ENCODE data around the gene CNGB1. TPM values are rescaled to one million over a fixed set of nuclear protein-coding genes. Genes with fewer than 3 reads are reported as not detected.

The CNGB1 gene
- total RNA-seq, 2 experiments from 2014 or later = not detected

- ChIA-PET POLR2A (interaction anchor here (0.7 kb wide), 1 partner anchor 27 kb away, joined by 3 read pairs; no protein-coding TSS in a partner anchor), CTCF (ENCODE audit: unreplicated experiment) (no interaction called here)
- no peak for TF ChIP-seq EZH2phosphoT487 (IDR thresholded peaks at IDR 0.05; ENCODE audit: borderline replicate concordance, low read depth, low read length)
- TF ChIP-seq CTCF (conservative IDR thresholded peaks at IDR 0.05; ENCODE audit: low read length) = no peak
- Histone ChIP-seq H3K4me3 (ENCODE audit: low read depth, low read length, poor library complexity, severe bottlenecking) (no peak overlapping the region), H3K36me3 (ENCODE audit: insufficient read depth, low read length) (no peaks in the 10 kb centered on the region), H3K79me2 (ENCODE audit: insufficient read depth, low read depth, low read length) (no peaks in the 10 kb centered on the region), H3K4me2 (ENCODE audit: low read length) (no peak overlapping the region), H3K9me3 (ENCODE audit: low read length) (no peaks in the 10 kb centered on the region), H2AFZ (ENCODE audit: low read length) (no peak overlapping the region), H3K4me1 (ENCODE audit: insufficient read depth, low read length, poor library complexity, severe bottlenecking) (no peaks in the 10 kb centered on the region), H3K27ac (ENCODE audit: low read depth, low read length, poor library complexity, severe bottlenecking) (no peak overlapping the region), H4K20me1 (ENCODE audit: insufficient read depth, low read length) (no peaks in the 10 kb centered on the region), H3K9me2 (ENCODE audit: insufficient read depth, low read length) (no peaks in the 10 kb centered on the region)
- no TSS peak for BruUV-seq (replicated peaks)
- no peak for DNase-seq (ENCODE audit: low spot score)
- intact Hi-C loops (cut with micrococcal nuclease; ENCODE audit: unreplicated experiment) = no loop called here
Observed at GRCh38 chr16:57882792-57883191, 88.1 kb downstream of the CNGB1 start.

GRCh38 chr16:57882206-57882605 is 88.7 kb downstream of the CNGB1 start:
- Histone ChIP-seq H4K20me1 (ENCODE audit: insufficient read depth, low read length) (no peaks in the 10 kb centered on the region), H3K36me3 (ENCODE audit: insufficient read depth, low read length) (no peaks in the 10 kb centered on the region), H3K4me2 (ENCODE audit: low read length) (no peak overlapping the region), H3K9me2 (ENCODE audit: insufficient read depth, low read length) (no peaks in the 10 kb centered on the region), H3K4me1 (ENCODE audit: insufficient read depth, low read length, poor library complexity, severe bottlenecking) (no peaks in the 10 kb centered on the region), H3K27ac (ENCODE audit: low read depth, low read length, poor library complexity, severe bottlenecking) (no peak overlapping the region), H2AFZ (ENCODE audit: low read length) (no peak overlapping the region), H3K4me3 (ENCODE audit: low read depth, low read length, poor library complexity, severe bottlenecking) (no peak overlapping the region), H3K9me3 (ENCODE audit: low read length) (no peaks in the 10 kb centered on the region), H3K79me2 (ENCODE audit: insufficient read depth, low read depth, low read length) (no peaks in the 10 kb centered on the region)
- intact Hi-C loops (cut with micrococcal nuclease; ENCODE audit: unreplicated experiment) = no loop called here
- CTCF ChIA-PET (ENCODE audit: unreplicated experiment) = no interaction called here
- BruUV-seq (replicated peaks) = no TSS peak
- DNase-seq (ENCODE audit: low spot score) = no peak
- no peak for TF ChIP-seq EZH2phosphoT487 (IDR thresholded peaks at IDR 0.05; ENCODE audit: borderline replicate concordance, low read depth, low read length)
- no peak for TF ChIP-seq CTCF (conservative IDR thresholded peaks at IDR 0.05; ENCODE audit: low read length)
- POLR2A ChIA-PET = interaction anchor here (0.6 to 0.7 kb wide), 2 partner anchors 27 to 1395 kb away, joined by 3 to 5 read pairs; no protein-coding TSS in a partner anchor

GRCh38 chr16:57878586-57878985 is 92.3 kb downstream of the CNGB1 start:
- no peak overlapping the region for H2AFZ ChIP-seq (ENCODE audit: low read length)
- no peak for DNase-seq (ENCODE audit: low spot score)
- no peaks in the 10 kb centered on the region for H3K9me2 ChIP-seq (ENCODE audit: insufficient read depth, low read length)
- no peaks in the 10 kb centered on the region for H3K79me2 ChIP-seq (ENCODE audit: insufficient read depth, low read depth, low read length)
- no peak overlapping the region for H3K27ac ChIP-seq (ENCODE audit: low read depth, low read length, poor library complexity, severe bottlenecking)
- no peak for TF ChIP-seq CTCF (conservative IDR thresholded peaks at IDR 0.05; ENCODE audit: low read length)
- no peak for TF ChIP-seq EZH2phosphoT487 (IDR thresholded peaks at IDR 0.05; ENCODE audit: borderline replicate concordance, low read depth, low read length)
- H3K9me3 ChIP-seq (ENCODE audit: low read length) = no peaks in the 10 kb centered on the region
- no peak overlapping the region for H3K4me3 ChIP-seq (ENCODE audit: low read depth, low read length, poor library complexity, severe bottlenecking)
- ChIA-PET CTCF (ENCODE audit: unreplicated experiment) (no interaction called here), POLR2A (no interaction called here)
- H3K4me1 ChIP-seq (ENCODE audit: insufficient read depth, low read length, poor library complexity, severe bottlenecking) = no peaks in the 10 kb centered on the region
- no peaks in the 10 kb centered on the region for H4K20me1 ChIP-seq (ENCODE audit: insufficient read depth, low read length)
- no TSS peak for BruUV-seq (replicated peaks)
- no peak overlapping the region for H3K4me2 ChIP-seq (ENCODE audit: low read length)
- intact Hi-C loops (cut with micrococcal nuclease; ENCODE audit: unreplicated experiment) = no loop called here
- no peaks in the 10 kb centered on the region for H3K36me3 ChIP-seq (ENCODE audit: insufficient read depth, low read length)

Measured in OCI-LY7 (cell line).